ENCODE results near the gene MAST2.

Gene MAST2

GRCh38 chr1:46068525-46068924, 265.1 kb downstream of the MAST2 start:
- DNase-seq (ENCODE audit: low read depth, low spot score), result no peak
- H3K4me3 ChIP-seq (ENCODE audit: low read length), result no peak overlapping the region

- DNase-seq (ENCODE audit: low read depth, low spot score), result no peak
- H3K4me3 ChIP-seq (ENCODE audit: low read length), result no peak overlapping the region
Measured at GRCh38 chr1:46070164-46070814, 266.9 kb downstream of the MAST2 start.

GRCh38 chr1:46072975-46073374, 269.6 kb downstream of the MAST2 start:
- DNase-seq (ENCODE audit: low read depth, low spot score), result no peak

GRCh38 chr1:46076343-46076742, 272.9 kb downstream of the MAST2 start:
- H3K4me3 ChIP-seq (ENCODE audit: low read length), result no peak overlapping the region
- no peak for DNase-seq (ENCODE audit: low read depth, low spot score)

More at GRCh38 chr1:46072975-46073374, 269.6 kb downstream of the MAST2 start:
- no peak overlapping the region for H3K4me3 ChIP-seq (ENCODE audit: low read length)

- DNase-seq (ENCODE audit: low read depth, low spot score), result no peak
- H3K4me3 ChIP-seq (ENCODE audit: low read length), result no peak overlapping the region
Measured at GRCh38 chr1:46077644-46078043, 274.2 kb downstream of the MAST2 start.

GRCh38 chr1:46080257-46080656, 276.8 kb downstream of the MAST2 start:
- DNase-seq (ENCODE audit: low read depth, low spot score), result no peak
- no peak overlapping the region for H3K4me3 ChIP-seq (ENCODE audit: low read length)

GRCh38 chr1:46081206-46081605, 277.8 kb downstream of the MAST2 start:
- no peak for DNase-seq (ENCODE audit: low read depth, low spot score)

GRCh38 chr1:46081619-46082018, 278.2 kb downstream of the MAST2 start:
- no peak overlapping the region for H3K4me3 ChIP-seq (ENCODE audit: low read length)

More at GRCh38 chr1:46081206-46081605, 277.8 kb downstream of the MAST2 start:
- no peak overlapping the region for H3K4me3 ChIP-seq (ENCODE audit: low read length)

GRCh38 chr1:46083579-46083978, 280.2 kb downstream of the MAST2 start:
- DNase-seq (ENCODE audit: low read depth, low spot score), result no peak
- no peak overlapping the region for H3K4me3 ChIP-seq (ENCODE audit: low read length)

More at GRCh38 chr1:46081619-46082018, 278.2 kb downstream of the MAST2 start:
- no peak for DNase-seq (ENCODE audit: low read depth, low spot score)

- DNase-seq (ENCODE audit: low read depth, low spot score), result no peak
- no peak overlapping the region for H3K4me3 ChIP-seq (ENCODE audit: low read length)
Measured at GRCh38 chr1:46084553-46085451, 281.4 kb downstream of the MAST2 start.
